H9 (cell line): ENCODE measurements around the gene TRMT2A. TPM values are rescaled to one million over a fixed set of nuclear protein-coding genes. Genes with fewer than 3 reads are reported as not detected.

ENCODE experiments used
- DNase-seq: peaks from one replicate; pipeline ENCODE4 v3.0.0-alpha.2; 2017
- H2AFZ ChIP-seq: one replicate; pipeline ENCODE4 v1.6.1; 2013; ENCODE audit warnings: mild to moderate bottlenecking, low read length, control low read depth, moderate library complexity
- H2AK5ac ChIP-seq: 2 replicates; pipeline ENCODE4 v1.6.1; 2013; ENCODE audit warnings: low read length, control low read depth, mixed read lengths; ENCODE audit not compliant: insufficient read length
- H2BK120ac ChIP-seq: one replicate; pipeline ENCODE4 v1.6.1; 2013; ENCODE audit warnings: low read depth, mild to moderate bottlenecking, low read length, control low read depth, inconsistent platforms; ENCODE audit not compliant: poor library complexity, severe bottlenecking
- H2BK12ac ChIP-seq: 2 replicates; pipeline ENCODE4 v1.6.1; 2013; ENCODE audit warnings: low read length, control low read depth, mixed read lengths, low read depth; ENCODE audit not compliant: insufficient read length
- H2BK15ac ChIP-seq: 2 replicates; pipeline ENCODE4 v1.6.1; 2013; ENCODE audit warnings: low read depth, low read length, control low read depth
- H2BK20ac ChIP-seq: one replicate; pipeline ENCODE4 v1.6.1; 2013; ENCODE audit warnings: low read depth, mild to moderate bottlenecking, low read length, control low read depth, inconsistent platforms; ENCODE audit not compliant: poor library complexity, severe bottlenecking
- H2BK5ac ChIP-seq: 2 replicates; pipeline ENCODE4 v1.6.1; 2013; ENCODE audit warnings: low read length, control low read depth, mixed read lengths; ENCODE audit not compliant: insufficient read length
- H3K14ac ChIP-seq: 2 replicates; pipeline ENCODE4 v1.6.1; 2013; ENCODE audit warnings: low read length, control low read depth; ENCODE audit not compliant: insufficient read depth
- H3K18ac ChIP-seq: 2 replicates; pipeline ENCODE4 v1.6.1; 2013; ENCODE audit warnings: low read depth, mild to moderate bottlenecking, mixed read lengths, low read length, control low read depth; ENCODE audit not compliant: insufficient read length
- H3K23ac ChIP-seq: 2 replicates; pipeline ENCODE4 v1.6.1; 2013; ENCODE audit warnings: low read length, control low read depth, mixed read lengths, low read depth; ENCODE audit not compliant: insufficient read length
- H3K23me2 ChIP-seq: 2 replicates; pipeline ENCODE4 v1.6.1; 2013; ENCODE audit warnings: low read depth, mild to moderate bottlenecking, mixed read lengths, low read length, control low read depth; ENCODE audit not compliant: insufficient read length, poor library complexity, severe bottlenecking
- H3K27ac ChIP-seq: 2 replicates; pipeline ENCODE4 v1.5.1; 2013; ENCODE audit warnings: low read length, control low read depth, mixed read lengths, low read depth; ENCODE audit not compliant: insufficient read length
- H3K27me3 ChIP-seq: 2 replicates; pipeline ENCODE4 v1.6.1; 2013; ENCODE audit warnings: low read length, control low read depth, inconsistent platforms; ENCODE audit not compliant: insufficient read depth
- H3K4ac ChIP-seq: 2 replicates; pipeline ENCODE4 v1.6.1; 2013; ENCODE audit warnings: low read depth, mild to moderate bottlenecking, control low read depth, inconsistent platforms, low read length, moderate library complexity
- H3K4me1 ChIP-seq: 2 replicates; pipeline ENCODE4 v1.6.1; 2013; ENCODE audit warnings: low read length, control low read depth, inconsistent platforms; ENCODE audit not compliant: insufficient read depth
- H3K4me2 ChIP-seq: 2 replicates; pipeline ENCODE4 v1.6.1; 2013; ENCODE audit warnings: low read length, control low read depth, mixed read lengths; ENCODE audit not compliant: insufficient read length, insufficient read depth
- H3K56ac ChIP-seq: 2 replicates; pipeline ENCODE4 v1.6.1; 2013; ENCODE audit warnings: low read depth, mild to moderate bottlenecking, mixed read lengths, low read length, control low read depth; ENCODE audit not compliant: insufficient read length
- H3K79me1 ChIP-seq: 2 replicates; pipeline ENCODE4 v1.6.1; 2013; ENCODE audit warnings: low read depth, mild to moderate bottlenecking, moderate library complexity, low read length, control low read depth, inconsistent platforms; ENCODE audit not compliant: insufficient read depth, poor library complexity, severe bottlenecking
- H3K79me2 ChIP-seq: 2 replicates; pipeline ENCODE4 v1.6.1; 2013; ENCODE audit warnings: low read length, control low read depth, inconsistent platforms; ENCODE audit not compliant: insufficient read depth
- H3K9ac ChIP-seq: 2 replicates; pipeline ENCODE4 v1.6.1; 2013; ENCODE audit warnings: low read length, control low read depth, mixed read lengths; ENCODE audit not compliant: insufficient read length; ENCODE audit errors: extremely low read depth
- H3K9me3 ChIP-seq: one replicate; pipeline ENCODE4 v1.6.1; 2013; ENCODE audit warnings: low read depth, low read length, inconsistent platforms; ENCODE audit not compliant: control insufficient read depth
- H3T11ph ChIP-seq: one replicate; pipeline ENCODE4 v1.6.1; 2013; ENCODE audit warnings: mild to moderate bottlenecking, low read length, control low read depth, inconsistent platforms
- H4K20me1 ChIP-seq: one replicate; pipeline ENCODE4 v1.6.1; 2013; ENCODE audit not compliant: control insufficient read depth, insufficient read length, insufficient read depth
- H4K5ac ChIP-seq: 2 replicates; pipeline ENCODE4 v1.6.1; 2013; ENCODE audit warnings: low read depth, mild to moderate bottlenecking, mixed read lengths, low read length, control low read depth; ENCODE audit not compliant: insufficient read length
- H4K8ac ChIP-seq: replicated peaks from 2 replicates; pipeline ENCODE4 v1.6.1; 2013; ENCODE audit warnings: low read length, control low read depth, mixed read lengths, low read depth; ENCODE audit not compliant: insufficient read length
- H4K91ac ChIP-seq: 2 replicates; pipeline ENCODE4 v1.6.1; 2013; ENCODE audit warnings: low read depth, mild to moderate bottlenecking, moderate library complexity, mixed read lengths, low read length, control low read depth; ENCODE audit not compliant: insufficient read length
- H3K27ac Mint-ChIP-seq, 3 experiments: 2 replicates in 2 of 3; 3 replicates in 1 of 3; pipeline ENCODE4 v1.8.0; 2020 to 2021; ENCODE audit warnings: mixed read lengths in 3 of 3, mild to moderate bottlenecking in 1 of 3, moderate library complexity in 1 of 3
- H3K27me3 Mint-ChIP-seq: 2 replicates; pipeline ENCODE4 v1.8.0; 2021; ENCODE audit warnings: low read depth, mild to moderate bottlenecking, moderate library complexity, mixed read lengths
- H3K36me3 Mint-ChIP-seq, 3 experiments: 2 replicates in 2 of 3; 3 replicates in 1 of 3; pipeline ENCODE4 v1.8.0; 2020 to 2021; ENCODE audit warnings: low read depth in 3 of 3, mixed read lengths in 3 of 3; ENCODE audit not compliant: insufficient read depth in 1 of 3
- H3K4me1 Mint-ChIP-seq, 2 experiments: 2 replicates each; pipeline ENCODE4 v1.8.0; 2020; ENCODE audit warnings: mixed read lengths in 2 of 2
- H3K4me3 Mint-ChIP-seq, 2 experiments: 2 replicates in 1 of 2; 3 replicates in 1 of 2; pipeline ENCODE4 v1.8.0; 2020 to 2021; ENCODE audit warnings: mild to moderate bottlenecking in 2 of 2, mixed read lengths in 2 of 2, moderate library complexity in 1 of 2
- H3K9me3 Mint-ChIP-seq, 2 experiments: 2 replicates in 1 of 2; 3 replicates in 1 of 2; pipeline ENCODE4 v1.8.0; 2020; ENCODE audit warnings: mild to moderate bottlenecking in 2 of 2, mixed read lengths in 2 of 2, moderate library complexity in 1 of 2
- WGBS: extraction: QIAGEN DNeasy Blood & Tissue Kit; methylation state at CpG from one replicate; pipeline ENCODE4 v1.1.7; 2013; ENCODE audit warnings: missing lambda C conversion rate, low lambda C conversion rate, mixed read lengths; ENCODE audit not compliant: insufficient read length; ENCODE audit errors: extremely low coverage; 5-methylcytosine and 5-hydroxymethylcytosine counted together
- total RNA-seq: library from RNA; stranded (reverse); gene quantifications from 2 replicates; pipeline ENCODE4 v1.2.1, GENCODE V29; 2021
- TF ChIP-seq, protein P1 (sequence below): fragments of 200-600 bp; sonication (generic); conservative IDR thresholded peaks from 3 replicates; pipeline ENCODE4 v1.8.0; 2021; ENCODE audit warnings: antibody characterized with exemption, mild to moderate bottlenecking

TRMT2A gene
- total RNA-seq, 1 experiment from 2014 or later: 58.2 TPM

DNA sequence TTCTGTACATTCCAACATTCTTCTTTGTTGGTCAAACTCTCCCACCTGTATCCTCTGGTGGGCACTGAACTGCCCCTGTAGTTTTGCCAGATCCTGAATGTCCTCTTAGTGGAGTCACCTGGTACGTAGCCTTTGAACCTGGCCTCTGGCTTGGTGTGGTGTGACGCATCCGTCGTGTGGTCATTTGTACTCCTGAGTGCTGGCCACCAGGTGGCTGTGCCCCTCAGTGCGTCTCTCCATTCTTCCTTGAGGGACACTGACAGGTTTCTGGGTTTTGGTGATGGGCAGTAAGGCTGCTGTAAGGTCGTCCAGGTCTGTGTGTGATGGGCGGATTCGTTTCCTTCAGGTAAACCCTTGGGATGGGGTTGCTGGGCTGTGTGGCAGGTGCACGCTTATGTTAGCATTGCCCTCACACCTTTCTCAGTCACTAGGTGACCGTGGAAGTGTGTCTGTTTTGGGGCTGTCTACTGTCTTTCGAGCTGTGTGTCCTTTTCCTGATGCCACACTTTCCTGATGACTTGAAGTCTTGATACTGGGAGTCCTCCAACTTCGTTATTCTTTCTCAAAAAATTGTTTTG is 14.7 kb downstream of the TRMT2A start:
- no peak overlapping the region for H2BK12ac ChIP-seq
- TF ChIP-seq, protein P1, sequence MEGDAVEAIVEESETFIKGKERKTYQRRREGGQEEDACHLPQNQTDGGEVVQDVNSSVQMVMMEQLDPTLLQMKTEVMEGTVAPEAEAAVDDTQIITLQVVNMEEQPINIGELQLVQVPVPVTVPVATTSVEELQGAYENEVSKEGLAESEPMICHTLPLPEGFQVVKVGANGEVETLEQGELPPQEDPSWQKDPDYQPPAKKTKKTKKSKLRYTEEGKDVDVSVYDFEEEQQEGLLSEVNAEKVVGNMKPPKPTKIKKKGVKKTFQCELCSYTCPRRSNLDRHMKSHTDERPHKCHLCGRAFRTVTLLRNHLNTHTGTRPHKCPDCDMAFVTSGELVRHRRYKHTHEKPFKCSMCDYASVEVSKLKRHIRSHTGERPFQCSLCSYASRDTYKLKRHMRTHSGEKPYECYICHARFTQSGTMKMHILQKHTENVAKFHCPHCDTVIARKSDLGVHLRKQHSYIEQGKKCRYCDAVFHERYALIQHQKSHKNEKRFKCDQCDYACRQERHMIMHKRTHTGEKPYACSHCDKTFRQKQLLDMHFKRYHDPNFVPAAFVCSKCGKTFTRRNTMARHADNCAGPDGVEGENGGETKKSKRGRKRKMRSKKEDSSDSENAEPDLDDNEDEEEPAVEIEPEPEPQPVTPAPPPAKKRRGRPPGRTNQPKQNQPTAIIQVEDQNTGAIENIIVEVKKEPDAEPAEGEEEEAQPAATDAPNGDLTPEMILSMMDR: peak; percentile 48; the same call in 2 of the 3 replicates
- H4K20me1 ChIP-seq: no peaks in the 10 kb centered on the region
- H3K4me3 Mint-ChIP-seq: no peak overlapping the region
- no peak overlapping the region for H2BK120ac ChIP-seq
- no peak overlapping the region for H3K56ac ChIP-seq
- H3K9me3 ChIP-seq: no peaks in the 10 kb centered on the region
- no peak overlapping the region for H3K4ac ChIP-seq
- H2AK5ac ChIP-seq: no peak overlapping the region
- no peak overlapping the region for H2BK20ac ChIP-seq
- H3K27ac ChIP-seq: no peak overlapping the region
- peaks cover 43 to 96% (median 93%) of the 10 kb centered on the region in 3 experiments; a peak in 6 of 7 replicates for H3K36me3 Mint-ChIP-seq
- no peaks in the 10 kb centered on the region for H3K23me2 ChIP-seq
- no peak overlapping the region for H2BK15ac ChIP-seq
- H3K4me2 ChIP-seq: no peak overlapping the region
- no peak overlapping the region for H3K9ac ChIP-seq
- no peaks in the 10 kb centered on the region; the same call in 1 of the 2 replicates for H3K27me3 ChIP-seq
- no peaks in the 10 kb centered on the region for H3K79me1 ChIP-seq
- H2AFZ ChIP-seq: no peak overlapping the region
- H3K27ac Mint-ChIP-seq: peak overlapping the region in 2 of 3 experiments; percentile 45 to 47; a peak in 2 of 7 replicates
- H3K14ac ChIP-seq: no peak overlapping the region
- no peak overlapping the region for H2BK5ac ChIP-seq
- H3K4me1 ChIP-seq: peaks cover 2% of the 10 kb centered on the region; the same call in 1 of the 2 replicates
- no peak overlapping the region for H3K18ac ChIP-seq
- H4K91ac ChIP-seq: no peak overlapping the region
- 0 out of 2 replicates have a peak, but pooled peaks cover 2% of the 10 kb centered on the region for H3K79me2 ChIP-seq
- H3T11ph ChIP-seq: no peak overlapping the region
- H4K8ac ChIP-seq: no peak overlapping the region
- H4K5ac ChIP-seq: no peak overlapping the region
- H3K4me1 Mint-ChIP-seq: peaks cover 19 to 22% of the 10 kb centered on the region in 2 experiments
- no peaks in the 10 kb centered on the region for H3K27me3 Mint-ChIP-seq
- H3K23ac ChIP-seq: no peak overlapping the region
- no CpG with 5 or more reads among the region's 12 CpGs for WGBS
- DNase-seq: no peak
- H3K9me3 Mint-ChIP-seq: no peaks in the 10 kb centered on the region
